HEK293 (cell line): ENCODE data around the gene NEAT1.
A peak's percentile ranks its signal among the peaks of the same experiment; 100 is the strongest.

Experiments
- KLF10 ChIP-seq: fragments of 450-650 bp; IDR thresholded peaks from 2 replicates; pipeline ENCODE4 v1.5.1; 2018; ENCODE audit warnings: missing biosample characterization, mild to moderate bottlenecking, missing genetic modification characterization
- KLF9 ChIP-seq: fragments of 450-650 bp; formaldehyde crosslinking; IDR thresholded peaks from 2 replicates; pipeline ENCODE4 v1.5.1; 2016; ENCODE audit warnings: missing biosample characterization, missing genetic modification characterization, low read depth
- OSR2 ChIP-seq: fragments of 450-650 bp; formaldehyde crosslinking; IDR thresholded peaks from 2 replicates; pipeline ENCODE4 v1.5.1; 2016; ENCODE audit warnings: missing biosample characterization, missing genetic modification characterization
- RBAK ChIP-seq: fragments of 450-650 bp; formaldehyde crosslinking; IDR thresholded peaks from 2 replicates; pipeline ENCODE4 v1.5.1; 2016; ENCODE audit warnings: missing biosample characterization, missing genetic modification characterization
- SCRT2 ChIP-seq: fragments of 450-650 bp; formaldehyde crosslinking; IDR thresholded peaks from 2 replicates; pipeline ENCODE4 v1.5.1; 2016; ENCODE audit warnings: missing biosample characterization, missing genetic modification characterization
- WT1 ChIP-seq: fragments of 450-650 bp; formaldehyde crosslinking; IDR thresholded peaks from 2 replicates; pipeline ENCODE4 v1.5.1; 2016; ENCODE audit warnings: missing biosample characterization, missing genetic modification characterization
- YY1 ChIP-seq: fragments of 450-650 bp; formaldehyde crosslinking; IDR thresholded peaks from 2 replicates; pipeline ENCODE4 v1.5.1; 2018; ENCODE audit warnings: missing biosample characterization, missing genetic modification characterization
- ZBTB8A ChIP-seq: fragments of 450-650 bp; formaldehyde crosslinking; IDR thresholded peaks from 2 replicates; pipeline ENCODE4 v1.5.1; 2016; ENCODE audit warnings: missing biosample characterization, missing genetic modification characterization
- ZNF133 ChIP-seq: fragments of 450-650 bp; formaldehyde crosslinking; IDR thresholded peaks from 2 replicates; pipeline ENCODE4 v1.5.1; 2016; ENCODE audit warnings: missing biosample characterization, missing genetic modification characterization
- ZNF394 ChIP-seq: fragments of 450-650 bp; formaldehyde crosslinking; IDR thresholded peaks from 2 replicates; pipeline ENCODE4 v1.5.1; 2016; ENCODE audit warnings: missing biosample characterization, missing genetic modification characterization, mild to moderate bottlenecking, moderate library complexity, borderline replicate concordance
- ZNF610 ChIP-seq: fragments of 450-650 bp; formaldehyde crosslinking; IDR thresholded peaks from 2 replicates; pipeline ENCODE4 v1.5.1; 2016; ENCODE audit warnings: missing biosample characterization, missing genetic modification characterization, borderline replicate concordance
- ZNF629 ChIP-seq: fragments of 450-650 bp; formaldehyde crosslinking; IDR thresholded peaks from 2 replicates; pipeline ENCODE4 v1.5.1; 2017; ENCODE audit warnings: missing biosample characterization, missing genetic modification characterization
- ZNF776 ChIP-seq: fragments of 450-650 bp; formaldehyde crosslinking; IDR thresholded peaks from 2 replicates; pipeline ENCODE4 v1.5.0; 2017; ENCODE audit warnings: missing biosample characterization, missing genetic modification characterization, borderline replicate concordance
- TF ChIP-seq, protein P1 (sequence below): fragments of 450-650 bp; formaldehyde crosslinking; IDR thresholded peaks from 2 replicates; pipeline ENCODE4 v1.5.1; 2016; ENCODE audit warnings: missing biosample characterization, missing genetic modification characterization
- TF ChIP-seq, protein P2 (sequence below): fragments of 450-650 bp; formaldehyde crosslinking; IDR thresholded peaks from 2 replicates; pipeline ENCODE4 v1.5.1; 2016; ENCODE audit warnings: missing biosample characterization, missing genetic modification characterization
- TF ChIP-seq, protein P3 (sequence below): fragments of 450-650 bp; formaldehyde crosslinking; IDR thresholded peaks from 2 replicates; pipeline ENCODE4 v1.5.1; 2017; ENCODE audit warnings: missing biosample characterization, mild to moderate bottlenecking, missing genetic modification characterization, moderate library complexity
- TF ChIP-seq, protein P4 (sequence below): fragments of 450-650 bp; formaldehyde crosslinking; IDR thresholded peaks from 2 replicates; pipeline ENCODE4 v1.5.0; 2017; ENCODE audit warnings: missing biosample characterization, missing genetic modification characterization, borderline replicate concordance
- TF ChIP-seq, protein P5 (sequence below): fragments of 450-650 bp; formaldehyde crosslinking; IDR thresholded peaks from 2 replicates; pipeline ENCODE4 v1.5.1; 2017; ENCODE audit warnings: missing biosample characterization, missing genetic modification characterization
- TF ChIP-seq, protein P6 (sequence below): fragments of 450-650 bp; formaldehyde crosslinking; IDR thresholded peaks from 2 replicates; pipeline ENCODE4 v1.5.1; 2016; ENCODE audit warnings: missing biosample characterization, missing genetic modification characterization
- TF ChIP-seq, protein P7 (sequence below): fragments of 450-650 bp; formaldehyde crosslinking; IDR thresholded peaks from 2 replicates; pipeline ENCODE4 v1.5.1; 2016; ENCODE audit warnings: missing biosample characterization, missing genetic modification characterization
- TF ChIP-seq, protein P8 (sequence below): fragments of 450-650 bp; formaldehyde crosslinking; IDR thresholded peaks from 2 replicates; pipeline ENCODE4 v1.5.1; 2017; ENCODE audit warnings: missing biosample characterization, missing genetic modification characterization

Gene NEAT1

DNA sequence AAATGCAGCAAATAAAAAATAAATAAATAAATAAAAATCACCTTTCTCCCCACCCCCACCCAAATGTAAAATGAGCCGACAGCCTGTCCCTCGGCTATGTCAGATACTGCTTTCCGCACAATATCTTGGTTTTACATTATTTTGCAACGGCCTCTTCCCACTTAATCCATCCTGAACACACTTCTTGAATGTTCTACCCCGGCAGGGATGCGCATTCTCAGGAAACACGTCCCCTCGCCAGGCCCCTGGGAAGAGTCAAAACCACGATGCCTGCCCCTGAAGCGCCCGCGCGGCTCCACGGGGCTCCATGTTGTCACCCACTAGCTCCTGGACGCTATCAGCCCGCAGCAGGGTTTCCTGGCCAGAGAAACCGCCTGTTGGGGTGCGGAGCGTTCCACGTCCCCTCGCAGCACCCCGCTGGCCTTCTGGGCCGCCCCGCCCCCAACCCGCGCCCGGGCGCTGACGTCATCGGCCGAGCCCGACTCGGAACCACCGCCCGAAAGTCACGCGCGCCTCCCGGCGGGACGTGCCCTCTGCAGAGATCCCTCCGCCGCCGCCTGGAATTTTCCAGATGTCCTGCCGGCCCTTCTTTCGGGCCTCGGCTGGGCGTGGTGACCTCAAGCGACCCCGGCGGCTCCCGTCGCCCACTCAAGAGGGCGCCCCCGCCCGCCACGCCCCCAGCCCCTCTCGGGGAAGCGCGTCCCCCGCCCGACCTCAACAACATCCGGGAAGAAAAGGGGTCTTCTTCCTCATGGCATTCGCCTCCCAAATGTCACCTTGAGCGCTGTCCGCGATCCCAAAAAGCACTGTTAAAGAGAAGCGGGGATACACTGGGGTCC lies 585 bp upstream of the NEAT1 start (continued):
- TF ChIP-seq RBAK (tag by site-specific recombination) (no peak), OSR2 (tag by site-specific recombination) (peak; percentile 19), ZNF629 (tag by site-specific recombination) (peak; percentile 96), KLF10 (tag by site-specific recombination) (peak; percentile 94), KLF9 (tag by site-specific recombination) (peak; percentile 86), WT1 (tag by site-specific recombination) (peak; percentile 81), ZNF776 (tag by site-specific recombination) (no peak), ZNF394 (no peak), SCRT2 (tag by site-specific recombination) (peak; percentile 87), ZNF133 (tag by site-specific recombination) (no peak), ZBTB8A (tag by site-specific recombination) (peak; percentile 100), YY1 (tag by site-specific recombination) (peak; percentile 47; the same call in 1 of the 2 replicates), ZNF610 (tag by site-specific recombination) (peak; percentile 25; the same call in 1 of the 2 replicates)
- TF ChIP-seq, protein P1, sequence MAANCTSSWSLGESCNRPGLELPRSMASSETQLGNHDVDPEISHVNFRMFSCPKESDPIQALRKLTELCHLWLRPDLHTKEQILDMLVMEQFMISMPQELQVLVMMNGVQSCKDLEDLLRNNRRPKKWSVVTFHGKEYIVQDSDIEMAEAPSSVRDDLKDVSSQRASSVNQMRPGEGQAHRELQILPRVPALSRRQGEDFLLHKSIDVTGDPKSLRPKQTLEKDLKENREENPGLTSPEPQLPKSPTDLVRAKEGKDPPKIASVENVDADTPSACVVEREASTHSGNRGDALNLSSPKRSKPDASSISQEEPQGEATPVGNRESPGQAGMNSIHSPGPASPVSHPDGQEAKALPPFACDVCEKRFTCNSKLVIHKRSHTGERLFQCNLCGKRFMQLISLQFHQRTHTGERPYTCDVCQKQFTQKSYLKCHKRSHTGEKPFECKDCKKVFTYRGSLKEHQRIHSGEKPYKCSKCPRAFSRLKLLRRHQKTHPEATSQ: 0 out of 2 replicates have a peak, but pooled peaks have one; percentile 30
- TF ChIP-seq, protein P2, sequence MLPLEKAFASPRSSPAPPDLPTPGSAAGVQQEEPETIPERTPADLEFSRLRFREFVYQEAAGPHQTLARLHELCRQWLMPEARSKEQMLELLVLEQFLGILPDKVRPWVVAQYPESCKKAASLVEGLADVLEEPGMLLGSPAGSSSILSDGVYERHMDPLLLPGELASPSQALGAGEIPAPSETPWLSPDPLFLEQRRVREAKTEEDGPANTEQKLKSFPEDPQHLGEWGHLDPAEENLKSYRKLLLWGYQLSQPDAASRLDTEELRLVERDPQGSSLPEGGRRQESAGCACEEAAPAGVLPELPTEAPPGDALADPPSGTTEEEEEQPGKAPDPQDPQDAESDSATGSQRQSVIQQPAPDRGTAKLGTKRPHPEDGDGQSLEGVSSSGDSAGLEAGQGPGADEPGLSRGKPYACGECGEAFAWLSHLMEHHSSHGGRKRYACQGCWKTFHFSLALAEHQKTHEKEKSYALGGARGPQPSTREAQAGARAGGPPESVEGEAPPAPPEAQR (tag by site-specific recombination): no peak
- TF ChIP-seq, protein P3, sequence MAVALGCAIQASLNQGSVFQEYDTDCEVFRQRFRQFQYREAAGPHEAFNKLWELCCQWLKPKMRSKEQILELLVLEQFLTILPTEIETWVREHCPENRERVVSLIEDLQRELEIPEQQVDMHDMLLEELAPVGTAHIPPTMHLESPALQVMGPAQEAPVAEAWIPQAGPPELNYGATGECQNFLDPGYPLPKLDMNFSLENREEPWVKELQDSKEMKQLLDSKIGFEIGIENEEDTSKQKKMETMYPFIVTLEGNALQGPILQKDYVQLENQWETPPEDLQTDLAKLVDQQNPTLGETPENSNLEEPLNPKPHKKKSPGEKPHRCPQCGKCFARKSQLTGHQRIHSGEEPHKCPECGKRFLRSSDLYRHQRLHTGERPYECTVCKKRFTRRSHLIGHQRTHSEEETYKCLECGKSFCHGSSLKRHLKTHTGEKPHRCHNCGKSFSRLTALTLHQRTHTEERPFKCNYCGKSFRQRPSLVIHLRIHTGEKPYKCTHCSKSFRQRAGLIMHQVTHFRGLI (tag by site-specific recombination): peak; percentile 87
- TF ChIP-seq, protein P4, sequence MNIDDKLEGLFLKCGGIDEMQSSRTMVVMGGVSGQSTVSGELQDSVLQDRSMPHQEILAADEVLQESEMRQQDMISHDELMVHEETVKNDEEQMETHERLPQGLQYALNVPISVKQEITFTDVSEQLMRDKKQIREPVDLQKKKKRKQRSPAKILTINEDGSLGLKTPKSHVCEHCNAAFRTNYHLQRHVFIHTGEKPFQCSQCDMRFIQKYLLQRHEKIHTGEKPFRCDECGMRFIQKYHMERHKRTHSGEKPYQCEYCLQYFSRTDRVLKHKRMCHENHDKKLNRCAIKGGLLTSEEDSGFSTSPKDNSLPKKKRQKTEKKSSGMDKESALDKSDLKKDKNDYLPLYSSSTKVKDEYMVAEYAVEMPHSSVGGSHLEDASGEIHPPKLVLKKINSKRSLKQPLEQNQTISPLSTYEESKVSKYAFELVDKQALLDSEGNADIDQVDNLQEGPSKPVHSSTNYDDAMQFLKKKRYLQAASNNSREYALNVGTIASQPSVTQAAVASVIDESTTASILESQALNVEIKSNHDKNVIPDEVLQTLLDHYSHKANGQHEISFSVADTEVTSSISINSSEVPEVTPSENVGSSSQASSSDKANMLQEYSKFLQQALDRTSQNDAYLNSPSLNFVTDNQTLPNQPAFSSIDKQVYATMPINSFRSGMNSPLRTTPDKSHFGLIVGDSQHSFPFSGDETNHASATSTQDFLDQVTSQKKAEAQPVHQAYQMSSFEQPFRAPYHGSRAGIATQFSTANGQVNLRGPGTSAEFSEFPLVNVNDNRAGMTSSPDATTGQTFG (tag by site-specific recombination): 0 out of 2 replicates have a peak, but pooled peaks have one; percentile 24
- TF ChIP-seq, protein P5, sequence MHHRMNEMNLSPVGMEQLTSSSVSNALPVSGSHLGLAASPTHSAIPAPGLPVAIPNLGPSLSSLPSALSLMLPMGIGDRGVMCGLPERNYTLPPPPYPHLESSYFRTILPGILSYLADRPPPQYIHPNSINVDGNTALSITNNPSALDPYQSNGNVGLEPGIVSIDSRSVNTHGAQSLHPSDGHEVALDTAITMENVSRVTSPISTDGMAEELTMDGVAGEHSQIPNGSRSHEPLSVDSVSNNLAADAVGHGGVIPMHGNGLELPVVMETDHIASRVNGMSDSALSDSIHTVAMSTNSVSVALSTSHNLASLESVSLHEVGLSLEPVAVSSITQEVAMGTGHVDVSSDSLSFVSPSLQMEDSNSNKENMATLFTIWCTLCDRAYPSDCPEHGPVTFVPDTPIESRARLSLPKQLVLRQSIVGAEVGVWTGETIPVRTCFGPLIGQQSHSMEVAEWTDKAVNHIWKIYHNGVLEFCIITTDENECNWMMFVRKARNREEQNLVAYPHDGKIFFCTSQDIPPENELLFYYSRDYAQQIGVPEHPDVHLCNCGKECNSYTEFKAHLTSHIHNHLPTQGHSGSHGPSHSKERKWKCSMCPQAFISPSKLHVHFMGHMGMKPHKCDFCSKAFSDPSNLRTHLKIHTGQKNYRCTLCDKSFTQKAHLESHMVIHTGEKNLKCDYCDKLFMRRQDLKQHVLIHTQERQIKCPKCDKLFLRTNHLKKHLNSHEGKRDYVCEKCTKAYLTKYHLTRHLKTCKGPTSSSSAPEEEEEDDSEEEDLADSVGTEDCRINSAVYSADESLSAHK: peak; percentile 92
- TF ChIP-seq, protein P6, sequence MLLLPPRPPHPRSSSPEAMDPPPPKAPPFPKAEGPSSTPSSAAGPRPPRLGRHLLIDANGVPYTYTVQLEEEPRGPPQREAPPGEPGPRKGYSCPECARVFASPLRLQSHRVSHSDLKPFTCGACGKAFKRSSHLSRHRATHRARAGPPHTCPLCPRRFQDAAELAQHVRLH (tag by site-specific recombination): no peak
- TF ChIP-seq, protein P7, sequence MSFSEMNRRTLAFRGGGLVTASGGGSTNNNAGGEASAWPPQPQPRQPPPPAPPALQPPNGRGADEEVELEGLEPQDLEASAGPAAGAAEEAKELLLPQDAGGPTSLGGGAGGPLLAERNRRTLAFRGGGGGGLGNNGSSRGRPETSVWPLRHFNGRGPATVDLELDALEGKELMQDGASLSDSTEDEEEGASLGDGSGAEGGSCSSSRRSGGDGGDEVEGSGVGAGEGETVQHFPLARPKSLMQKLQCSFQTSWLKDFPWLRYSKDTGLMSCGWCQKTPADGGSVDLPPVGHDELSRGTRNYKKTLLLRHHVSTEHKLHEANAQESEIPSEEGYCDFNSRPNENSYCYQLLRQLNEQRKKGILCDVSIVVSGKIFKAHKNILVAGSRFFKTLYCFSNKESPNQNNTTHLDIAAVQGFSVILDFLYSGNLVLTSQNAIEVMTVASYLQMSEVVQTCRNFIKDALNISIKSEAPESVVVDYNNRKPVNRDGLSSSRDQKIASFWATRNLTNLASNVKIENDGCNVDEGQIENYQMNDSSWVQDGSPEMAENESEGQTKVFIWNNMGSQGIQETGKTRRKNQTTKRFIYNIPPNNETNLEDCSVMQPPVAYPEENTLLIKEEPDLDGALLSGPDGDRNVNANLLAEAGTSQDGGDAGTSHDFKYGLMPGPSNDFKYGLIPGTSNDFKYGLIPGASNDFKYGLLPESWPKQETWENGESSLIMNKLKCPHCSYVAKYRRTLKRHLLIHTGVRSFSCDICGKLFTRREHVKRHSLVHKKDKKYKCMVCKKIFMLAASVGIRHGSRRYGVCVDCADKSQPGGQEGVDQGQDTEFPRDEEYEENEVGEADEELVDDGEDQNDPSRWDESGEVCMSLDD: peak; percentile 98
- TF ChIP-seq, protein P8, sequence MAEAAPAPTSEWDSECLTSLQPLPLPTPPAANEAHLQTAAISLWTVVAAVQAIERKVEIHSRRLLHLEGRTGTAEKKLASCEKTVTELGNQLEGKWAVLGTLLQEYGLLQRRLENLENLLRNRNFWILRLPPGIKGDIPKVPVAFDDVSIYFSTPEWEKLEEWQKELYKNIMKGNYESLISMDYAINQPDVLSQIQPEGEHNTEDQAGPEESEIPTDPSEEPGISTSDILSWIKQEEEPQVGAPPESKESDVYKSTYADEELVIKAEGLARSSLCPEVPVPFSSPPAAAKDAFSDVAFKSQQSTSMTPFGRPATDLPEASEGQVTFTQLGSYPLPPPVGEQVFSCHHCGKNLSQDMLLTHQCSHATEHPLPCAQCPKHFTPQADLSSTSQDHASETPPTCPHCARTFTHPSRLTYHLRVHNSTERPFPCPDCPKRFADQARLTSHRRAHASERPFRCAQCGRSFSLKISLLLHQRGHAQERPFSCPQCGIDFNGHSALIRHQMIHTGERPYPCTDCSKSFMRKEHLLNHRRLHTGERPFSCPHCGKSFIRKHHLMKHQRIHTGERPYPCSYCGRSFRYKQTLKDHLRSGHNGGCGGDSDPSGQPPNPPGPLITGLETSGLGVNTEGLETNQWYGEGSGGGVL: peak; percentile 46; the same call in 1 of the 2 replicates
